Left cardiac atrium (tissue), 4 donors: ENCODE measurements around the gene GSC2. TPM values are rescaled to one million over a fixed set of nuclear protein-coding genes. Genes with fewer than 3 reads are reported as not detected.

Experiments used
- ATAC-seq, 2 donors: fragments of 200-7000 bp; cut with Tn5 transposase; one replicate each; pipeline ENCODE4 v1.9.1; 2020; ENCODE audit warnings: mild to moderate bottlenecking in 2 of 2, moderate library complexity in 2 of 2
- DNase-seq: peaks from one replicate; pipeline ENCODE4 v3.0.0-alpha.2; 2020
- intact Hi-C, 2 donors: fragments of 100-400 bp; cut with DNase I; formaldehyde crosslinking; loops; one replicate each; pipeline versions ENCODE4 v1.14.1 to v1.15.1; 2022 to 2023
- long read RNA-seq: library from polyadenylated mRNA; unstranded; transcript quantifications from one replicate; pipeline ENCODE4 v2.0.0, GENCODE V29; 2021
- total RNA-seq, 2 donors: library from RNA; stranded (reverse); fragmentation: NEBNext Ultra II Directional; extraction: Animal tissue kit (Norgen Biotek cat#: 25700); gene quantifications; one replicate each; pipeline ENCODE4 v1.2.1, GENCODE V29; 2021
- donor health status: DM: no; HTN: yes; CAD: no.
- donor health status: DM: no; HTN: yes; CAD: no; lungs with severe emphysema.
- donor health status: DM: yes; HTN: yes; CAD: no.
- donor health status: Dilated cardiomyopathy.

Gene GSC2
- not detected for total RNA-seq
- long read RNA-seq = 0 reads

- no peak for DNase-seq
- intact Hi-C loops = loop anchor here in 1 of 2 donors (10.0 kb wide), 1 partner anchor 485 kb away; no protein-coding TSS in a partner anchor
- ATAC-seq = no peak
Observed at GRCh38 chr22:19149991-19150390, at the start of gene GSC2. Gene GSC2 (minus strand): TSS chr22:19150292. CDS start chr22:19150283, 9 bp downstream.

- ATAC-seq (no peak), DNase-seq (no peak)
- intact Hi-C loops = no loop called here
Observed at GRCh38 chr22:19199479-19199878, 49.4 kb upstream of the GSC2 start.

DNA sequence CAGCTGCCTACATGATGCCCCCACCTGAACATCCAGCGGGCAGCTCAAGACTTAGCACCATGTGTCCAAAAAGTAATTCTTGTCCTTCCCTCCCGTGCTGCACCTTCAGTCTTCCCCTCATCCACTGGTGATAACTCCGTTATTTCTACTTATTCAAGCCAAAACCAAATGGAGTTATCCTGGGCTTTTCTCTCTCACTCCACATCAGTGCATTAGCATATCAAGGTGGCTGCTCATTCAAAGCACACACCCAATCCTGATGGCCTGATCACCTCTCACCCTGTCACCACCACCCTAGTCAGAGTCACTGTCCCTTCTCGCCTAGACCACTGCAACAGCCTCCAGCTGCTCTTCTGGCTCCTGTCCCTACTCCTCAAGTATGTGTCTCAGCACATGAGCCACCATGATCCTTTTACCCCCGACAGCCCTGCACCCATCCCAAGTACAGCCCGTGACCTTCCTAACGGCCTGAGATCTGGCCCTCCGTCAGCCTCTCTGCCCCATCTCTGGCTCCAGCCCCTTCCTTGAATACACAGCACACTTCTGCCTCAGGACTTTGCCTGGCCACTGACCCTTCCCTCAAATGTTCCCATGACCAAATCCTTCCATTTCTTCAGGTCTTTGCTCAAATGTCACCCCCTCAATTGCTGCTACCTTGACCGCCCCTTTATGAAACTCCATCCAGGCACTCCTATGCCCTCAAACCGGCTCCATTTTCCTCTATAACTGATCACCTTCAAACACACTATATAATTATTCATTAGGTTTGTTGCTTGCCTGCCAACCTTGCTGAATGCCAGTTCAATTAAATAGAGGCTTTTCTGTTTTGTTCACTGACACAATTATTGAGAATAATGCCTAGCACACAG lies 48.1 kb upstream of the GSC2 start:
- DNase-seq = no peak
- ATAC-seq = no peak
- intact Hi-C loops = no loop called here

DNA sequence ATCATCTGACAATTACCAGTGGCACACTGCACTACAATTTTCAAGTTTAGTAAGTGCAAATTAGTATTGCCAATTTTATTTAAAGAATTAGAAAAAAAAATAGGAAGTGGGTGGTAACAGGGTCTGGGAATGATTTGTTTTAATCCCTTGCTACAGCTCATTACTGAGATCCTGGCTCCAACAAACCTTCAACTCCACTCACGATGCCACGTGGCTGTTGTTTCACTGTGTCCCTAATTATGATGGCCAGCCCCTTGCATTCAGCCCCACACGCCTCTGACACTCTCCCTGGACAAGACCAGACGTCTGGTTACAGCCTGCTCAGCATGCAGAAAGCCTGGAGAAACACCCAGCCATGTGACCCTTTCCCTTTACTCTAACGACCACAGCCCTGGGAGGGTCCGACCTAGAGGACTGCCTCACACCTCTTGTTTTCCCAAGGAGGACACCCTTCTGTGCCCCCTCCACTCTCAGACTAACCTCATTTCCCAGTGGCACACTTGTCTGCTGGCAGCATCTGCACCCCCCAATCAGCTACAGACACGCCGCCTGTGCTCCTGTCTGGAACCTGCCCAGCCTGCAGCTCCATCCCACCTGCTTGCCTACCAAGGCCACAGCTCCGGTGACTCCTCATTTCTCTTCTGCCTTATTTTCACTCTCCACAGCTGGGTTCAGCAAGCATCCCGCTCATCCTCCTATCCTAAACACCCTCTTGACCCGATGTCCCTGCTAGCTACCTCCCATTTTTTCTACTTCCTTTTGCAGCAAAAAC lies 46.9 kb upstream of the GSC2 start:
- intact Hi-C loops = no loop called here
- ATAC-seq (no peak), DNase-seq (no peak)

DNA sequence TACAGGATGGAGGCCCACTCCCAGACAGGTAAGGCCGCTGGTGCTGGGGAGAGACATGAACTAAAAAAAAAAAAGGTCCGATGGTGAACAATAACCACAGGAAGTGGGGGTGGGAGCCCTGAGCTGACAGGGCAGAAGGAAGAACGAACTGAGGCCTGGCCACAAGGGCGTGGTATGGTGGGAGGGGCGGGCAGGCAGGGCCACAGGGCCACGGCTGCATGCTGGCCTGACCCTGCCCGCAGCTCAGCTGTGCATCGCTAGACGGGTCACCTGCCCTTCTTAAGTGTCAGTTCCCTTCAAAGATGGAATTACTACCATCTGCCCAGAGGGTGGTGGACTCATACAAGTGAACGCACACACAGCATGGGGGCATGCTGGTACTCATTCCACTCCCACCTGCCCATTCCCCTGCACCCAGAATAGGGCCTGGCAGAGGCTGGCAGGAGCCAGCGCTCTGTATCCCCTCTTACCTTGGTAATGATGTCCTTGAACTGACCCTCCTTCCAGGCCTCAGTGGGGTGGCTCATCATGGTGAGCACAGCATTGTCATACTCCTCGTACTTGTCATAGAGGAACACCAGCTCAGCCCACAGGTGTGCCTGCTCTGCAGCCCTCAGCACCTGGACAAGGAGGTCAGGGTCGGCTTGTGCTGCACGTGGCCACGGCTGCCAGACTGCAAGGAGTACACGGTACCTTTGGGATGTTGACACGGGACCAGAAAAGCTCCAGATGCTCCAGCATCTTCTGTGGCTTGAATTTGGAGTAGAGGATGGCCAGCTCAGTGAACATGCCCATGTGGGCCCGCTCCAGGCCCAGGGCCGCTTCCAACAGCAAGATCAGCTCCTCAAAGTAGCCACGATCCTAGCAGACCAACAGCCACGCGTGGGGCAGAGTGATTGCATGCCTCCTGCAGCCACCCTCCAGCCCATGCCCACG lies 46.0 kb upstream of the GSC2 start:
- no peak for ATAC-seq
- intact Hi-C loops = no loop called here
- no peak for DNase-seq

GRCh38 chr22:19194766-19195536 lies 44.9 kb upstream of the GSC2 start:
- DNase-seq (no peak), ATAC-seq (no peak)
- intact Hi-C loops = no loop called here

GRCh38 chr22:19193879-19194278 lies 43.8 kb upstream of the GSC2 start:
- DNase-seq (no peak), ATAC-seq (no peak)
- intact Hi-C loops = no loop called here

DNA sequence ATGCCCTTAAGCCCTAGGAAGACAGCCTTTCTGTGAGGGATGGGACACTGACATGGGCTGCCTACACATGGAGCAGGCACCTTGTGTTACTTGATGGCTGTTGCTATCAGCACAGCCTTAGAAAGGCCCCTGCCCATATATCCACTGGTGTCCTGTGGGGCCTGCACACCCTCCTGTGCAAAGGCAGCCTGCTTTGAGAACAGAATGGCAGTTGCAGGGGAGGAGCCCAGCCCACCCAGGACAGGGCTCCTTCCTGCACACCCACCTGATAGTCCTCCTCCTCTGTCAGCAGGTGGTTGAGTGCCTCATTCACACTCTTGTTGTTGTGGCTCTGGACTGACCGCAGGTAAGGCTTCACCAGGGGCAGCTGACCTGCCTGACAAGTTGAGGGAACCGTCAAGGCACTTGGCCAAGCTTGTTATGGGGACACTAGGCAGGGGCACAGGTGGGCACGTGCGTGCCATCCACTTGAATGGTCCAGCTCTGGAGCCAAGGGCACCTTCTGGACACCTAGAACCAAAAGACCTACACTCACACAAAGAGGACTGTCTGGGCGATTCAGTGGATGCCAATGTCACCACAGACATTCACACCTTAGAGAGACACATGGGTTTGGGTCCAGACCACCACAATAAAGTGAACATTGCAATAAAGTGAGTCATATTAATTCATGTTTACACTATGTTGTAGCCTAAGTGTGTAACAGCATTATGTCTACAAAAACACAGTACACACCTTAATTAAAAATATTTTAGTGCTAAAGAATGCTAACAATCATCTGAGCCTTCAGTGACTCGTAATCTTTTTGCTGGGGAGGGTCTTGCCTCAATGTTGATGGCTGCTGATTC lies 37.8 kb upstream of the GSC2 start:
- DNase-seq = no peak
- intact Hi-C loops = no loop called here

DNA sequence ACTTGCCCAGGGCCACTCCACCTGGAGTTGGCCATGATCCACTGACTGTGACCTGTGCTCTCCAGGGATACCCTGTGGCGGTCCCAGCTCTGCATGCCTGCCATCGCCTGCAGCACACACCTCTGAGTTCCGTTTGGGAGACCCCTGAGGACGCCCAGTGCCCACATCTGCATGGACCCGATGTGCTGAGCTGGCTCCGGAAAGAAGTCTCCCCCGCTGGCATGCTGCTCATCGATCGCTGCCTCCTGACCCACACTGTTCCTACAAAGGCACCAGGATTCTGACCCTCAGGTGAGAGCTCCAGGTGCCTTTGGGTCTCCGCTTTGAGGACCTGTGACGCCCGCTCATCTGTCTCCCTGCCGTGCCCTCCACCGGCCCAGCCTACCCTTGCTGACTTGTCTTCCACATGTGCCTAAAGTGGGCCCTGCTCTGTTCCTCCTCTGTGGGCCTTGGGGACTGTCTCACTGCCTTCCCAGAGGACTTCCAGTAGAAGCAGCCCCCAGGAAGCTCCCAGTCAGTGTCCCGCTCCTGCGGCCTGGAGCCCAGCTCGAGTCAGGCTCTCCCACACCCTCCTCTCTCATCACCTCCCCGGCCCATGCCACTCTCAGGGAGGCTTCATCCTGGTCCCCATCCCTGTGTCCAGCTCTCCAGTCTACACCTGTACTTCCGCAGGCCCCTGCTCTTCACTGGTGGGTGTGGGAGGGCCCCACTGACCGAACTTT lies 34.3 kb upstream of the GSC2 start:
- DNase-seq = no peak
- intact Hi-C loops = no loop called here
- ATAC-seq = no peak

More for the DNA sequence above, 37.8 kb upstream of the GSC2 start:
- no peak for ATAC-seq

DNA sequence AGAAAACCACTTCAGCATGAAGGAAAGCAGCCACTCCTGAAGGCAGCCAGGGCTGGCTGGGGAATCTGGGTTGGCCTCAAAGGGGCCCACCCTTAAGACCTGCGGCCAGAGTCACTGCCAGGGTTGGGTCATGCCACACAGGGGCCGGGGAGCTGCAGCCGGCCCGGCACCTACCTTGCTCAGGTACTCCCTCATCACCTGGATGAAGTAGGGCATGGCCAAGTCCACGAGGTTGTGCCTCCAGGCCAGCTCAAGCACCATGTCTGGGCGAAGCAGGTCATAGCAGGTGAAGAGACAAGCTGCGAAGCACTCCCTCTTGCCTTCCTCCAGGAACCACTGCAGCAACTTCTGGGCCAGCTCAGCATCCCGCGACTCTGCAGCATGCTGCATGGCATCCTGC lies 33.1 kb upstream of the GSC2 start:
- intact Hi-C loops = no loop called here
- no peak for ATAC-seq
- no peak for DNase-seq

GRCh38 chr22:19182472-19183157 lies 32.5 kb upstream of the GSC2 start:
- no peak for ATAC-seq
- no peak for DNase-seq
- intact Hi-C loops = no loop called here

- ATAC-seq (no peak), DNase-seq (no peak)
- intact Hi-C loops = no loop called here
Observed at GRCh38 chr22:19181786-19182471, 31.8 kb upstream of the GSC2 start.

DNA sequence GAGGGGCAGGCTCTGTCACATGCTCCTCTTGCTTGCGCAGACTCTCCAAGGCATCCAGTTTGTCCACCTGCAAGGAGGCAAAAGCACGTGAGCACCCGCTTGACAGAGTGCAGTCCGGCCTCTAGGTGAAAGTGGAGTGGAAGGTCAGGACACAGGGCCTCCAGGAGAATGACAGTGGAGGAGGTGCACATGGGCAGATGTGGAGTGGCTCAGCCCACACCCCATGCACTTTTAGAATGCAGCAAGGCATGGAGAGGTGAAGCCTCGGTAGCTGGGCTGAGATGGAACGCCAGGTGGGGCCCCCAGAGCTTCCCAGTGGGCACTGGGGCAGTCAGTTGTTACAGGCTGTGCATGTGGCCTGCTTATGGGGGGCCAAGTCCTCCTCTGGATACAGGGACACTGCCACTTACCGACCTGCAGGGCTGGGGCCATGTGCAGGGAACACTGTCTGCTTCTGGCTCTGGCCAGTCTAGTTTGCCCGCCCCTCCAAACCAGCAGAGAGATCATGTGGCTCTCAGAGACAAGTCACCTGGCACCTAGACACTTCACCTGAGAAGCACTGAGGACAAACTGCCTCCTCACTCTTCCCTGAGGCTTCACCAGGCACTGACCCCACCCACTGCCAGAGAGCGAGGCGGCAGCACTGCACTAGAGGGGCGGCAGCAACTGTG lies 30.8 kb upstream of the GSC2 start:
- intact Hi-C loops = no loop called here
- no peak for DNase-seq
- no peak for ATAC-seq

DNA sequence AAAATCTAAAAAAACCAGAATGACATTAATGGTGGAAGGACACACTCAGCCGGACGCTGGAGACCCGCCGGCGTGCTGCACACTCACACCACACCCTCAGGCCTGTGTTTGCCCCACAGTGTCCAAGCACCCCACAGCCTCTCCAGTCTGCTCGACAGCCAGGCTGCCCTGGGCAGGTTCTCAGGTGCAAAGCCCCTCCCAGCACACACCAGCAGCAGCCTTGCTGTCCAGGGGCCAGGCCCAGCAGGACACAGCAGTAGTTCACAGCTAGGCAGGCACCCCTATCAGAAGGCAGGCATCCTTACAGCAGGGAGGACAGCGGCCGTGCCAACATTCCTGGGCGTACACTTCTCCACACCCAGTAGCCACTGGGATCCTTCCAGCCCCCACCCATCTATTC lies 30.1 kb upstream of the GSC2 start:
- intact Hi-C loops = no loop called here
- no peak for DNase-seq
- no peak for ATAC-seq

DNA sequence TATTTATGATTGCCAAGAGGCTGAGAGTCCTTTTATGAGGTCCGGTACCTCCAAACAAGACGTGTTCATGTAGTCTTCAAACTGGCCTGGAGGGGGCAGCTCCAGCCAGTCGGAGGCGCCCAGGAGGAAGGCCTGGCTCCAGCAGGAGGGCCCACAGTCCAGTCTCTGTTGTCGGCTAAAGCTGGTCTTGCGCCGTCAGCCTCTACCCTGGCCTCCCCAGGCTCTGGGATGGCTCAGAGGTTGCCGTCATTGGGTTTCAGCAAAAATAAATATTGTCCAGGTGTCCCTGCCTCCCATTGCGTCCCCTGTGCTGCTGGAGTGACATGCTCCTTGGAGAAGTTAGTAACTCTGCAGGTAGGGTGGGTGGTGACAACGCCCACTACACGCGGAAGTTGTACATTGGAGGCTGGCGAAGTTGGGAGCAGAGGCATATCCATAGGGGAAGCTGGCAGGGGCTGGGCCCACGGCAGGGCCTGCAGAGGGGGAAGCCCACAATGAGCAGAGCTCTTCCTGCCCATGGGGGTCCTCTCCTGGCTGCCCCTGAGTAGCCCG lies 29.5 kb upstream of the GSC2 start:
- DNase-seq (peak; percentile 81), ATAC-seq (peak; percentile 70 to 81)
- intact Hi-C loops = no loop called here
